HepG2 (cell line): ENCODE data around the gene CDK14. TPM values are rescaled to one million over a fixed set of nuclear protein-coding genes. Genes with fewer than 3 reads are reported as not detected.

ENCODE experiments used
- ATAC-seq: fragments of 200-7000 bp; cut with Tn5 transposase; 3 replicates; pipeline ENCODE4 v1.9.1; 2020; ENCODE audit warnings: mild to moderate bottlenecking, moderate library complexity
- BruUV-seq: library from RNA; stranded (reverse); fragments of 400-500 nt; replicated peaks from 2 replicates; lab custom pipeline; 2021; lab: Mats Ljungman, UMichigan
- CTCF ChIA-PET: fragments of 300-600 bp; formaldehyde crosslinking; extraction: SDS; loops from one replicate; lab custom pipeline; 2021; ENCODE audit warnings: low total read pairs, inconsistent platforms, low intra/inter-chr PET ratio; lab: Yijun Ruan, JAX
- POLR2A ChIA-PET: fragments of 350-600 bp; sonication (Branson Sonifier 250); formaldehyde crosslinking; loops from one replicate; lab custom pipeline; 2020; ENCODE audit warnings: antibody characterized with exemption, inconsistent platforms; lab: Yijun Ruan, JAX
- DNase-seq: peaks from one replicate; pipeline ENCODE4 v3.0.0-alpha.2; 2015; ENCODE audit warnings: low spot score
- FAIRE-seq: peaks from 3 replicates; lab custom pipeline; 2011; peaks lifted over from hg19 to GRCh38; lab: Jason Lieb, UNC
- H2AFZ ChIP-seq: one replicate; pipeline ENCODE4 v1.6.1; 2011; ENCODE audit warnings: low read length, inconsistent platforms
- H3K27ac ChIP-seq: fragments of 300-600 bp; 3 replicates; pipeline ENCODE4 v1.8.0; 2011; ENCODE audit warnings: mixed run types, mild to moderate bottlenecking, mixed read lengths, low read length, inconsistent platforms; ENCODE audit not compliant: insufficient read depth; ENCODE audit errors: extremely low read length
- H3K27me3 ChIP-seq, 2 experiments: fragments of 200-600 bp in 1 of 2; 2 replicates in 1 of 2; 3 replicates in 1 of 2; pipeline versions ENCODE4 v1.6.0 to v1.8.0; 2011; ENCODE audit warnings: low read length in 2 of 2, mild to moderate bottlenecking in 2 of 2, moderate library complexity in 2 of 2, inconsistent platforms in 1 of 2; ENCODE audit not compliant: insufficient read depth in 2 of 2, control insufficient read depth in 1 of 2
- H3K36me3 ChIP-seq, 2 experiments: fragments of 200-600 bp in 1 of 2; replicated peaks in 1 of 2; 2 replicates in 1 of 2; 3 replicates in 1 of 2; pipeline versions ENCODE4 v1.5.1 to v1.8.0; 2011; ENCODE audit warnings: low read length in 2 of 2, inconsistent platforms in 1 of 2; ENCODE audit not compliant: insufficient read depth in 2 of 2, control insufficient read depth in 1 of 2
- H3K4me1 ChIP-seq: 2 replicates; pipeline ENCODE4 v1.5.1; 2012; ENCODE audit warnings: low read length, inconsistent platforms; ENCODE audit not compliant: insufficient read depth
- H3K4me2 ChIP-seq: 2 replicates; pipeline ENCODE4 v1.6.0; 2011; ENCODE audit warnings: low read depth, low read length, inconsistent platforms
- H3K4me3 ChIP-seq, 3 experiments: fragments of 200-600 bp in 1 of 3; sonication (generic), shearing (Covaris generic) in 1 of 3; replicated peaks in 1 of 3; 2 replicates each; pipeline ENCODE4 v1.5.1; 2011 to 2016; ENCODE audit warnings: low read length in 3 of 3, inconsistent platforms in 2 of 3, low read depth in 2 of 3, mild to moderate bottlenecking in 2 of 3, control low read depth in 1 of 3, mixed read lengths in 1 of 3; ENCODE audit not compliant: insufficient read depth in 1 of 3
- H3K79me2 ChIP-seq: one replicate; pipeline ENCODE4 v1.6.1; 2011; ENCODE audit warnings: low read length, inconsistent platforms; ENCODE audit not compliant: insufficient read depth
- H3K9ac ChIP-seq: 2 replicates; pipeline ENCODE4 v1.6.0; 2011; ENCODE audit warnings: mild to moderate bottlenecking, low read depth, low read length, inconsistent platforms; ENCODE audit not compliant: insufficient read depth
- H3K9me3 ChIP-seq: 2 replicates; pipeline ENCODE4 v1.5.1; 2012; ENCODE audit warnings: mild to moderate bottlenecking, low read length
- H4K20me1 ChIP-seq: 2 replicates; pipeline ENCODE4 v1.6.0; 2011; ENCODE audit warnings: inconsistent platforms, mild to moderate bottlenecking, low read length, moderate library complexity; ENCODE audit not compliant: insufficient read depth
- FOXO1 ChIP-seq: sonication (generic); formaldehyde crosslinking; IDR thresholded peaks from 2 replicates; pipeline ENCODE4 v1.4.0; 2020; ENCODE audit warnings: missing genetic modification reagents
- HOXA9 ChIP-seq: sonication (generic); formaldehyde crosslinking; IDR thresholded peaks from 2 replicates; pipeline ENCODE4 v1.8.1; 2022; ENCODE audit warnings: missing genetic modification reagents, mild to moderate bottlenecking, moderate library complexity, borderline replicate concordance
- POLR2A ChIP-seq, 2 experiments: IDR thresholded peaks; 2 replicates each; pipeline ENCODE4 v1.6.1; 2011; ENCODE audit warnings: low read depth in 2 of 2, low read length in 2 of 2, mild to moderate bottlenecking in 1 of 2, moderate library complexity in 1 of 2; ENCODE audit not compliant: insufficient read depth in 1 of 2
- RARG ChIP-seq: sonication (generic); formaldehyde crosslinking; IDR thresholded peaks from 2 replicates; pipeline ENCODE4 v1.4.0; 2020; ENCODE audit warnings: low read depth, mild to moderate bottlenecking, missing genetic modification reagents
- SOX5 ChIP-seq: IDR thresholded peaks from 2 replicates; pipeline ENCODE4 v1.6.1; 2016; ENCODE audit warnings: borderline replicate concordance
- SRY ChIP-seq: sonication (generic); formaldehyde crosslinking; IDR thresholded peaks from 2 replicates; pipeline ENCODE4 v1.8.0; 2022; ENCODE audit warnings: mild to moderate bottlenecking, missing genetic modification reagents
- ZNF335 ChIP-seq: sonication (generic); formaldehyde crosslinking; IDR thresholded peaks from 2 replicates; pipeline ENCODE4 v1.4.0; 2020; ENCODE audit warnings: missing genetic modification reagents
- ZNF503 ChIP-seq: sonication (generic); formaldehyde crosslinking; IDR thresholded peaks from 2 replicates; pipeline ENCODE4 v1.4.0; 2020; ENCODE audit warnings: missing genetic modification reagents
- ZNF770 ChIP-seq: sonication (generic); formaldehyde crosslinking; IDR thresholded peaks from 2 replicates; pipeline ENCODE4 v1.5.0; 2020; ENCODE audit warnings: mild to moderate bottlenecking, missing genetic modification reagents
- in situ Hi-C: cut with HindIII; loops from 2 replicates; pipeline ENCODE4 v1.10.0; 2017; ENCODE audit warnings: low pct_unique_long_range_greater_than_20kb; ENCODE audit not compliant: extremely low pct_ligation_motif_present
- intact Hi-C: fragments of 100-400 bp; cut with micrococcal nuclease; formaldehyde crosslinking; loops from one replicate; pipeline ENCODE4 v1.10.0; 2022; ENCODE audit not compliant: unreplicated experiment
- polyA plus RNA-seq, 8 experiments: library from polyadenylated mRNA; depleted of rRNA in 3 of 8; stranded (reverse) in 7 of 8; unstranded in 1 of 8; fragments of >200 nt; fragmentation: Illumina TruSeq in 4 of 8; extraction: Trizol in 4 of 8; gene quantifications; 2 replicates each; pipeline versions ENCODE4 v1.2.1 to v1.2.3, GENCODE V29; 2011 to 2016; ENCODE audit warnings: low read depth in 4 of 8, missing spikeins in 1 of 8, mixed read lengths in 1 of 8; ENCODE audit not compliant: insufficient read depth in 1 of 8
- total RNA-seq, 5 experiments: library from RNA; depleted of rRNA; stranded (reverse); fragments of >200 nt; fragmentation: Illumina TruSeq; extraction: Trizol; gene quantifications; 2 replicates each; pipeline ENCODE4 v1.2.3, GENCODE V29; 2016; ENCODE audit warnings: low read depth in 1 of 5
- TF ChIP-seq, protein P1 (sequence below): IDR thresholded peaks from 2 replicates; pipeline ENCODE4 v1.6.1; 2016; ENCODE audit warnings: low read depth, missing genetic modification reagents, missing compliant biosample characterization

Gene CDK14
- total and polyA plus RNA-seq, 2 of the 13 experiments (the other 11 are each of a cell fraction or from before 2014, with no cell fraction given), result 0.26 to 0.71 TPM

- Histone ChIP-seq H3K27ac (no peak overlapping the region), H3K9ac (no peak overlapping the region), H3K27me3 (no peaks in the 10 kb centered on the region), H3K4me1 (no peaks in the 10 kb centered on the region), H3K4me2 (no peak overlapping the region), H2AFZ (no peak overlapping the region), H3K9me3 (no peaks in the 10 kb centered on the region), H3K79me2 (no peaks in the 10 kb centered on the region), H3K4me3 (no peak overlapping the region), H4K20me1 (no peaks in the 10 kb centered on the region), H3K36me3 (no peaks in the 10 kb centered on the region)
- DNase-seq, result no peak
- in situ Hi-C loops, result no loop called here
- intact Hi-C loops, result no loop called here
- FAIRE-seq, result no peak
- ChIA-PET CTCF (no interaction called here), POLR2A (no interaction called here)
- TF ChIP-seq, protein P1, sequence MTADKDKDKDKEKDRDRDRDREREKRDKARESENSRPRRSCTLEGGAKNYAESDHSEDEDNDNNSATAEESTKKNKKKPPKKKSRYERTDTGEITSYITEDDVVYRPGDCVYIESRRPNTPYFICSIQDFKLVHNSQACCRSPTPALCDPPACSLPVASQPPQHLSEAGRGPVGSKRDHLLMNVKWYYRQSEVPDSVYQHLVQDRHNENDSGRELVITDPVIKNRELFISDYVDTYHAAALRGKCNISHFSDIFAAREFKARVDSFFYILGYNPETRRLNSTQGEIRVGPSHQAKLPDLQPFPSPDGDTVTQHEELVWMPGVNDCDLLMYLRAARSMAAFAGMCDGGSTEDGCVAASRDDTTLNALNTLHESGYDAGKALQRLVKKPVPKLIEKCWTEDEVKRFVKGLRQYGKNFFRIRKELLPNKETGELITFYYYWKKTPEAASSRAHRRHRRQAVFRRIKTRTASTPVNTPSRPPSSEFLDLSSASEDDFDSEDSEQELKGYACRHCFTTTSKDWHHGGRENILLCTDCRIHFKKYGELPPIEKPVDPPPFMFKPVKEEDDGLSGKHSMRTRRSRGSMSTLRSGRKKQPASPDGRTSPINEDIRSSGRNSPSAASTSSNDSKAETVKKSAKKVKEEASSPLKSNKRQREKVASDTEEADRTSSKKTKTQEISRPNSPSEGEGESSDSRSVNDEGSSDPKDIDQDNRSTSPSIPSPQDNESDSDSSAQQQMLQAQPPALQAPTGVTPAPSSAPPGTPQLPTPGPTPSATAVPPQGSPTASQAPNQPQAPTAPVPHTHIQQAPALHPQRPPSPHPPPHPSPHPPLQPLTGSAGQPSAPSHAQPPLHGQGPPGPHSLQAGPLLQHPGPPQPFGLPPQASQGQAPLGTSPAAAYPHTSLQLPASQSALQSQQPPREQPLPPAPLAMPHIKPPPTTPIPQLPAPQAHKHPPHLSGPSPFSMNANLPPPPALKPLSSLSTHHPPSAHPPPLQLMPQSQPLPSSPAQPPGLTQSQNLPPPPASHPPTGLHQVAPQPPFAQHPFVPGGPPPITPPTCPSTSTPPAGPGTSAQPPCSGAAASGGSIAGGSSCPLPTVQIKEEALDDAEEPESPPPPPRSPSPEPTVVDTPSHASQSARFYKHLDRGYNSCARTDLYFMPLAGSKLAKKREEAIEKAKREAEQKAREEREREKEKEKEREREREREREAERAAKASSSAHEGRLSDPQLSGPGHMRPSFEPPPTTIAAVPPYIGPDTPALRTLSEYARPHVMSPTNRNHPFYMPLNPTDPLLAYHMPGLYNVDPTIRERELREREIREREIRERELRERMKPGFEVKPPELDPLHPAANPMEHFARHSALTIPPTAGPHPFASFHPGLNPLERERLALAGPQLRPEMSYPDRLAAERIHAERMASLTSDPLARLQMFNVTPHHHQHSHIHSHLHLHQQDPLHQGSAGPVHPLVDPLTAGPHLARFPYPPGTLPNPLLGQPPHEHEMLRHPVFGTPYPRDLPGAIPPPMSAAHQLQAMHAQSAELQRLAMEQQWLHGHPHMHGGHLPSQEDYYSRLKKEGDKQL, result no peak
- TF ChIP-seq HOXA9 (CRISPR knock-in tag), result no peak
- no peak for TF ChIP-seq SRY
- no peak for TF ChIP-seq FOXO1 (CRISPR knock-in tag)
- TF ChIP-seq POLR2A (IDR thresholded peaks at IDR 0.05; ENCODE audit: insufficient read depth in 1 of 2, low read depth in 2 of 2, low read length in 2 of 2), result no peak
- no peak for TF ChIP-seq ZNF770 (CRISPR knock-in tag)
- TF ChIP-seq ZNF503 (CRISPR knock-in tag), result no peak
- TF ChIP-seq RARG (CRISPR knock-in tag), result no peak
- TF ChIP-seq ZNF335, result no peak
- TF ChIP-seq SOX5, result no peak
- ATAC-seq, result no peak
- BruUV-seq, result no TSS peak
Observed at GRCh38 chr7:91194841-91195240, 598.7 kb downstream of the CDK14 start.
